Measurements from ENCODE around the gene MAD2L2.

DNA sequence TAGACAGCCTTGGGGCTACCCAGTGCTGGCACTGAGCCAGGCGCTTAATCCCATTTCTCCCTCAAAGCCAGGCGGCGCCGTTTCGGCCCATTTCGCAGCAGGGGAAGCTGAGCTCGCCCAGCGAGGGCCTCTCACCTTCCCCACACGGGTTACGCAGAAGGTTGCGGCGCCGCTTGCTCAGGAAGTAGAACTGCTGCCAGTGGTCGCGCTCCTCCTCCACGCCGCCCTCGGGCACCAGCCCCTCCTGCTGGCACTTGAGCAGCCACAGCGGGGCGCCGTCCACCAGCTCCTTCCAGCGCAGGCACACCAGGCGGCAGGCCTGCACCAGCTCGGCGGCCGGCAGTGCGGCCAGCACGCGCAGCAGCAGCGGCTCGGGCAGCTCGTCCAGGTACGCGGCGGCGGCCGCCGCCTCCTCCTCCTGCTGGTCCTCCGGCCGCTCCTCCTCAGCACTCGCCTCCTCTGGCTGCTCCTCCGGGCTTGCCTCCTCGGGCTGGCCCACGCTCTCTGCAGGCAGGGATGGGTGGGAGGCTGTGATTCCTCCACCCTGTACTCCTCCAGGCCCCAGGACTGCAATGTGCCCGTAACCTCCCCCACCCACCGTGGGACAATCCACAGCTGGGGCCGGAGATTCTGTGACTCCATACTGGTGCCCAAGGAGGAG, 30.5 kb downstream of the MAD2L2 start:
- TF ChIP-seq, protein P1, sequence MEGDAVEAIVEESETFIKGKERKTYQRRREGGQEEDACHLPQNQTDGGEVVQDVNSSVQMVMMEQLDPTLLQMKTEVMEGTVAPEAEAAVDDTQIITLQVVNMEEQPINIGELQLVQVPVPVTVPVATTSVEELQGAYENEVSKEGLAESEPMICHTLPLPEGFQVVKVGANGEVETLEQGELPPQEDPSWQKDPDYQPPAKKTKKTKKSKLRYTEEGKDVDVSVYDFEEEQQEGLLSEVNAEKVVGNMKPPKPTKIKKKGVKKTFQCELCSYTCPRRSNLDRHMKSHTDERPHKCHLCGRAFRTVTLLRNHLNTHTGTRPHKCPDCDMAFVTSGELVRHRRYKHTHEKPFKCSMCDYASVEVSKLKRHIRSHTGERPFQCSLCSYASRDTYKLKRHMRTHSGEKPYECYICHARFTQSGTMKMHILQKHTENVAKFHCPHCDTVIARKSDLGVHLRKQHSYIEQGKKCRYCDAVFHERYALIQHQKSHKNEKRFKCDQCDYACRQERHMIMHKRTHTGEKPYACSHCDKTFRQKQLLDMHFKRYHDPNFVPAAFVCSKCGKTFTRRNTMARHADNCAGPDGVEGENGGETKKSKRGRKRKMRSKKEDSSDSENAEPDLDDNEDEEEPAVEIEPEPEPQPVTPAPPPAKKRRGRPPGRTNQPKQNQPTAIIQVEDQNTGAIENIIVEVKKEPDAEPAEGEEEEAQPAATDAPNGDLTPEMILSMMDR (IDR thresholded peaks at IDR 0.05; ENCODE audit: insufficient read depth, low read length, poor library complexity, severe bottlenecking) = peak; percentile 45
- TF ChIP-seq EZH2phosphoT487 (conservative IDR thresholded peaks at IDR 0.05; ENCODE audit: low read length) = no peak
